A673 (cell line): ENCODE data around the gene MEGF6. TPM values are rescaled to one million over a fixed set of nuclear protein-coding genes. Genes with fewer than 3 reads are reported as not detected.

ENCODE experiments used
- BruUV-seq: library from RNA; stranded (reverse); fragments of 400-500 nt; replicated peaks from 2 replicates; lab custom pipeline; 2021; lab: Mats Ljungman, UMichigan
- CTCF ChIA-PET: fragments of 300-600 bp; sonication (Branson Sonifier 250); formaldehyde crosslinking; loops from one replicate; lab custom pipeline; 2022; ENCODE audit warnings: antibody characterized with exemption; lab: Charles Lee
- POLR2A ChIA-PET: fragments of 300-600 bp; sonication (Branson Sonifier 250); formaldehyde crosslinking; loops from one replicate; lab custom pipeline; 2022; ENCODE audit warnings: antibody characterized with exemption; ENCODE audit not compliant: low non-redundant PET; lab: Charles Lee
- DNase-seq: peaks from one replicate; pipeline ENCODE4 v3.0.0-alpha.2; 2015; ENCODE audit warnings: low spot score
- H3K27ac ChIP-seq: fragments of 200-600 bp; sonication (generic); 2 replicates; pipeline ENCODE4 v1.5.1; 2016; ENCODE audit warnings: mixed run types, low read depth, mild to moderate bottlenecking, mixed read lengths, antibody characterized with exemption, low read length; ENCODE audit not compliant: poor library complexity, severe bottlenecking
- H3K27me3 ChIP-seq: fragments of 200-600 bp; sonication (generic); replicated peaks from 2 replicates; pipeline ENCODE4 v1.6.1; 2017; ENCODE audit warnings: mixed run types, low read depth, mild to moderate bottlenecking, mixed read lengths, antibody characterized with exemption, low read length; ENCODE audit not compliant: insufficient read depth, poor library complexity
- H3K36me3 ChIP-seq: fragments of 200-600 bp; sonication (generic); 2 replicates; pipeline ENCODE4 v1.6.1; 2016; ENCODE audit warnings: mixed run types, mild to moderate bottlenecking, mixed read lengths, antibody characterized with exemption, low read length; ENCODE audit not compliant: insufficient read depth, poor library complexity, severe bottlenecking
- H3K4me1 ChIP-seq: fragments of 200-600 bp; sonication (generic); 2 replicates; pipeline ENCODE4 v1.6.1; 2017; ENCODE audit warnings: mixed run types, mild to moderate bottlenecking, mixed read lengths, antibody characterized with exemption, low read length; ENCODE audit not compliant: insufficient read depth, poor library complexity, severe bottlenecking
- H3K4me3 ChIP-seq: fragments of 200-600 bp; sonication (generic); 2 replicates; pipeline ENCODE4 v1.5.1; 2016; ENCODE audit warnings: low read depth, mixed run types, mild to moderate bottlenecking, mixed read lengths, low read length; ENCODE audit not compliant: poor library complexity, severe bottlenecking
- H3K9me3 ChIP-seq: fragments of 200-600 bp; sonication (generic); 2 replicates; pipeline ENCODE4 v1.6.1; 2016; ENCODE audit warnings: mixed run types, low read depth, mild to moderate bottlenecking, mixed read lengths, antibody characterized with exemption, low read length; ENCODE audit not compliant: poor library complexity, severe bottlenecking
- CTCF ChIP-seq: fragments of 300-800, 200-600 bp; sonication (generic); conservative IDR thresholded peaks from 2 replicates; pipeline ENCODE4 v1.5.1; 2017; ENCODE audit warnings: low read depth, mild to moderate bottlenecking, antibody characterized with exemption, low read length, moderate library complexity, mixed read lengths
- EZH2 ChIP-seq: fragments of 200-600 bp; sonication (generic); IDR thresholded peaks from 2 replicates; pipeline ENCODE4 v1.6.1; 2017; ENCODE audit warnings: borderline replicate concordance, low read depth, mild to moderate bottlenecking, mixed read lengths, antibody characterized with exemption, low read length; ENCODE audit not compliant: poor library complexity, severe bottlenecking
- intact Hi-C: fragments of 100-400 bp; cut with micrococcal nuclease; formaldehyde crosslinking; loops from one replicate; pipeline ENCODE4 v1.10.0; 2022; ENCODE audit not compliant: unreplicated experiment
- total RNA-seq: library from RNA; stranded (reverse); gene quantifications from 2 replicates; pipeline ENCODE4 v1.2.3, GENCODE V29; 2021

The MEGF6 gene
- total RNA-seq, 1 experiment from 2014 or later = 2.8 TPM

DNA sequence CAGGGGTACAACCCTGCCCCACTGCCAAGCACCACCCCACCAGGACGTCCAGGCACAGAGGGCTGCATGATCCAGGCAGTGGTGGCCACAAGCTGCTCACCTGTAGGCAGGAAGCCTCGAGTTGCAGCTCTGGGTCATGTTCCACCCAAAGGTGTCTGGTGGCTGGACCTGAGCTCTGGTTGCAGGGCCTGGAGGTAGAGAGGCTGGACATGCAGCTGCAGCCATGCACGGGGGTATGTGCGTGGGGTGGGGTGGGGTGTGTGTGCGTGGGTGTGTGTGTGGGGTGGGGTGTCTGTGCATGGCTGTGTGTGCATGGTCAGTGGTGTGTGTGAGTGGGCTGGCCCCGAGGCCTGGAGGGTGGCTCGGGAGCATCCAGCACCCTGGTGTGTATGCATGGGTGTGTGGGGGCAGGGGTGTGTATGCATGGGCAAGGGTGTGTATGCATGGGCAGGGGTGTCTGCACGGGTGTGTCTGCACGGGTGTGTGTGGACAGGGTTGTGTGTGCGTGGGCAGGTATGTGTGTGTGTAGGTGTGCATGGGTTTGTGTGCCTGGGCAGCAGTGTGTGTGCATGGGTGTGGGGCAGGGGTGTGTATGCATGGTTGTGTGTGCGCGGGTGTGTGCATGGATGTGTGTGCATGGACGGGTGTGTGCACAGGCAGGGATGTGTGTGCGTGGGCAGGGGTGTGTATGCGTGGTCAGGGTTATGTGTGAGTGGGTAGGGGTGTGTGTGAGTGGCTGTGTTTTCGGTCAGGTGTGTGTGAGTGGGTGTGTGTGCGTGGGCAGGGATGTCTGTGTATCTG, 141.3 kb downstream of the MEGF6 start:
- TF ChIP-seq CTCF = no peak
- no peak for TF ChIP-seq EZH2
- POLR2A ChIA-PET = no interaction called here
- H3K9me3 ChIP-seq = no peaks in the 10 kb centered on the region
- H3K36me3 ChIP-seq = no peaks in the 10 kb centered on the region
- H3K27me3 ChIP-seq = no peaks in the 10 kb centered on the region
- DNase-seq = no peak
- no peak overlapping the region for H3K4me3 ChIP-seq
- H3K4me1 ChIP-seq = peaks cover 37% of the 10 kb centered on the region
- CTCF ChIA-PET = no interaction called here
- no TSS peak for BruUV-seq
- H3K27ac ChIP-seq = no peak overlapping the region
- intact Hi-C loops = no loop called here

- H3K4me3 ChIP-seq = no peak overlapping the region
- POLR2A ChIA-PET = no interaction called here
Observed at GRCh38 chr1:3469104-3469848, 142.0 kb downstream of the MEGF6 start.

More at GRCh38 chr1:3469104-3469848, 142.0 kb downstream of the MEGF6 start:
- CTCF ChIA-PET = no interaction called here
- DNase-seq = no peak
- Histone ChIP-seq H3K36me3 (no peaks in the 10 kb centered on the region), H3K4me1 (peaks cover 37% of the 10 kb centered on the region), H3K9me3 (no peaks in the 10 kb centered on the region), H3K27ac (no peak overlapping the region), H3K27me3 (no peaks in the 10 kb centered on the region)
- no TSS peak for BruUV-seq
- intact Hi-C loops = no loop called here
- TF ChIP-seq EZH2 = no peak
- TF ChIP-seq CTCF = no peak
